CD4-positive, alpha-beta memory T cell (primary cell): ENCODE results near the gene G0S2. TPM values are rescaled to one million over a fixed set of nuclear protein-coding genes. Genes with fewer than 3 reads are reported as not detected.
A peak's percentile ranks its signal among the peaks of the same experiment; 100 is the strongest.

Source experiments
- CTCF ChIA-PET: fragments of 350-600 bp; sonication (Branson Sonifier 250); formaldehyde crosslinking; loops from one replicate; lab custom pipeline; 2021; ENCODE audit warnings: inconsistent platforms; ENCODE audit not compliant: partially characterized antibody; lab: Charles Lee
- POLR2A ChIA-PET: fragments of 350-600 bp; sonication (Branson Sonifier 250); formaldehyde crosslinking; loops from one replicate; lab custom pipeline; 2021; ENCODE audit not compliant: partially characterized antibody; lab: Charles Lee
- DNase-seq, 5 donors: peaks; one replicate each; pipeline versions ENCODE4 v3.0.0 to v3.0.0-alpha.2; 2020 to 2022; ENCODE audit warnings: mixed read lengths in 1 of 5
- H3K27ac ChIP-seq: one replicate; pipeline ENCODE4 v1.7.0; 2013; ENCODE audit warnings: low read depth, low read length
- H3K27me3 ChIP-seq: 2 replicates; pipeline ENCODE4 v1.7.0; 2013; ENCODE audit warnings: mild to moderate bottlenecking, low read length, moderate library complexity; ENCODE audit not compliant: insufficient read depth
- H3K36me3 ChIP-seq: 2 replicates; pipeline ENCODE4 v1.7.0; 2013; ENCODE audit warnings: mild to moderate bottlenecking, low read length, moderate library complexity; ENCODE audit not compliant: insufficient read depth
- H3K4me1 ChIP-seq: 2 replicates; pipeline ENCODE4 v1.7.0; 2013; ENCODE audit warnings: mild to moderate bottlenecking, low read length, moderate library complexity; ENCODE audit not compliant: insufficient read depth
- H3K4me3 ChIP-seq, 2 donors: one replicate each; pipeline ENCODE4 v1.7.0; 2013; ENCODE audit warnings: low read length in 2 of 2, mild to moderate bottlenecking in 1 of 2
- H3K9me3 ChIP-seq, 2 donors: one replicate each; pipeline ENCODE4 v1.7.0; 2013; ENCODE audit warnings: low read length in 2 of 2, control low read depth in 1 of 2; ENCODE audit not compliant: control insufficient read depth in 1 of 2
- H3K27ac Mint-ChIP-seq, 7 donors: one replicate each; pipeline ENCODE4 v1.8.0; 2020 to 2021; ENCODE audit warnings: mixed read lengths in 7 of 7, mild to moderate bottlenecking in 6 of 7, inconsistent platforms in 3 of 7, moderate library complexity in 3 of 7
- H3K27me3 Mint-ChIP-seq, 2 donors: one replicate each; pipeline ENCODE4 v1.8.0; 2020 to 2021; ENCODE audit warnings: mixed read lengths in 2 of 2
- H3K36me3 Mint-ChIP-seq, 2 donors: one replicate each; pipeline ENCODE4 v1.8.0; 2020 to 2021; ENCODE audit warnings: mixed read lengths in 2 of 2, inconsistent platforms in 1 of 2, mild to moderate bottlenecking in 1 of 2
- H3K4me1 Mint-ChIP-seq, 4 donors: one replicate each; pipeline ENCODE4 v1.8.0; 2020 to 2021; ENCODE audit warnings: mixed read lengths in 4 of 4, mild to moderate bottlenecking in 1 of 4
- H3K4me3 Mint-ChIP-seq, 8 donors: one replicate each; pipeline ENCODE4 v1.8.0; 2020 to 2021; ENCODE audit warnings: mixed read lengths in 8 of 8, mild to moderate bottlenecking in 7 of 8, moderate library complexity in 6 of 8, inconsistent platforms in 3 of 8
- H3K9me3 Mint-ChIP-seq, 8 donors: one replicate each; pipeline ENCODE4 v1.8.0; 2020 to 2021; ENCODE audit warnings: mixed read lengths in 8 of 8, mild to moderate bottlenecking in 5 of 8, inconsistent platforms in 3 of 8, moderate library complexity in 1 of 8
- intact Hi-C: fragments of 100-400 bp; cut with micrococcal nuclease; formaldehyde crosslinking; loops from one replicate; pipeline ENCODE4 v1.15.1; 2023
- polyA plus RNA-seq, 2 donors: library from polyadenylated mRNA; unstranded; fragments of 300-500 nt; fragmentation: Illumina TruSeq; gene quantifications; one replicate each; pipeline ENCODE4 v1.2.3, GENCODE V29; 2021
- total RNA-seq, 2 experiments: library from RNA; stranded (reverse); gene quantifications; one replicate each; pipeline ENCODE4 v1.2.3, GENCODE V29; 2021

Gene G0S2
- total and polyA plus RNA-seq, 4 experiments from 2014 or later, result 0.58 to 2.0 (median 1.2) TPM; not detected in 1

- Mint-ChIP-seq H3K36me3 (no peaks in the 10 kb centered on the region), H3K27ac (no peak overlapping the region), H3K4me1 (peaks cover 10 to 27% (median 17%) of the 10 kb centered on the region in 4 donors), H3K27me3 (no peaks in the 10 kb centered on the region), H3K4me3 (no peak overlapping the region), H3K9me3 (peaks cover 0 to 2% (median 0%) of the 10 kb centered on the region in 8 donors)
- intact Hi-C loops, result no loop called here
- H3K27ac ChIP-seq, result no peak overlapping the region
- H3K4me1 ChIP-seq, result peaks cover 9% of the 10 kb centered on the region
- CTCF ChIA-PET, result interaction anchor here (1.3 kb wide), 1 partner anchor 24 kb away, joined by 3 read pairs; no protein-coding TSS in a partner anchor
- no peaks in the 10 kb centered on the region for H3K27me3 ChIP-seq
- no peak for DNase-seq
- H3K9me3 ChIP-seq, result no peaks in the 10 kb centered on the region
- H3K4me3 ChIP-seq, result no peak overlapping the region
- POLR2A ChIA-PET, result no interaction called here
- H3K36me3 ChIP-seq, result no peaks in the 10 kb centered on the region
Measured at GRCh38 chr1:209667708-209668107, 7.5 kb upstream of the G0S2 start.

GRCh38 chr1:209670441-209671082 is 4.7 kb upstream of the G0S2 start:
- Mint-ChIP-seq H3K27ac (peak overlapping the region in 2 of 7 donors; percentile 78 to 89), H3K4me1 (peaks cover 32 to 55% (median 43%) of the 10 kb centered on the region in 4 donors), H3K36me3 (no peaks in the 10 kb centered on the region), H3K9me3 (peaks cover 0 to 2% (median 0%) of the 10 kb centered on the region in 8 donors), H3K27me3 (peaks cover 3 to 4% of the 10 kb centered on the region in 2 donors), H3K4me3 (peak overlapping the region in 1 of 8 donors; percentile 73)
- intact Hi-C loops, result no loop called here
- Histone ChIP-seq H3K27me3 (no peaks in the 10 kb centered on the region), H3K4me3 (no peak overlapping the region), H3K4me1 (peaks cover 38% of the 10 kb centered on the region), H3K27ac (no peak overlapping the region), H3K36me3 (no peaks in the 10 kb centered on the region), H3K9me3 (no peaks in the 10 kb centered on the region)
- POLR2A ChIA-PET, result no interaction called here
- CTCF ChIA-PET, result interaction anchor here (1.5 kb wide), 1 partner anchor 101 kb away, joined by 5 read pairs; no protein-coding TSS in a partner anchor
- no peak for DNase-seq

GRCh38 chr1:209672705-209673630 is 2.2 kb upstream of the G0S2 start:
- peak overlapping the region in 6 of 8 donors; percentile 0 to 89 (median 54) for H3K4me3 Mint-ChIP-seq
- no peaks in the 10 kb centered on the region for H3K27me3 ChIP-seq
- no peaks in the 10 kb centered on the region for H3K9me3 ChIP-seq
- peaks cover 0 to 4% (median 0%) of the 10 kb centered on the region in 8 donors for H3K9me3 Mint-ChIP-seq
- peak overlapping the region; percentile 62 to 93 (median 88) for H3K27ac Mint-ChIP-seq
- no peaks in the 10 kb centered on the region for H3K36me3 ChIP-seq
- no peak overlapping the region for H3K4me3 ChIP-seq
- peak overlapping the region; percentile 25 for H3K27ac ChIP-seq
- H3K4me1 ChIP-seq, result peaks cover 50% of the 10 kb centered on the region
- ChIA-PET CTCF (interaction anchor here (0.6 to 3.6 kb wide), 7 partner anchors 8 to 107 kb away, joined by 3 to 26 read pairs (median 3); no protein-coding TSS in a partner anchor), POLR2A (interaction anchor here (0.9 to 5.0 kb wide), 3 partner anchors 13 to 97 kb away, joined by 3 to 25 read pairs (median 4); no protein-coding TSS in a partner anchor)
- peaks cover 38 to 75% (median 56%) of the 10 kb centered on the region in 4 donors for H3K4me1 Mint-ChIP-seq
- H3K27me3 Mint-ChIP-seq, result peaks cover 8% of the 10 kb centered on the region in 2 donors
- intact Hi-C loops, result no loop called here
- DNase-seq, result peak; percentile 26 to 73 (median 43)
- H3K36me3 Mint-ChIP-seq, result no peaks in the 10 kb centered on the region

GRCh38 chr1:209673631-209674417 is 1.4 kb upstream of the G0S2 start:
- Histone ChIP-seq H3K27me3 (no peaks in the 10 kb centered on the region), H3K4me3 (no peak overlapping the region), H3K27ac (no peak overlapping the region), H3K36me3 (no peaks in the 10 kb centered on the region), H3K4me1 (peaks cover 50% of the 10 kb centered on the region), H3K9me3 (no peaks in the 10 kb centered on the region)
- Mint-ChIP-seq H3K4me3 (peak overlapping the region in 6 of 8 donors; percentile 64 to 90 (median 84)), H3K27me3 (peaks cover 8 to 13% of the 10 kb centered on the region in 2 donors), H3K27ac (peak overlapping the region in 6 of 7 donors; percentile 30 to 93 (median 90)), H3K9me3 (peaks cover 0 to 4% (median 0%) of the 10 kb centered on the region in 8 donors), H3K4me1 (peaks cover 38 to 75% (median 56%) of the 10 kb centered on the region in 4 donors), H3K36me3 (no peaks in the 10 kb centered on the region)
- POLR2A ChIA-PET, result interaction anchor here (0.8 to 5.0 kb wide), 4 partner anchors 10 to 96 kb away, joined by 3 to 25 read pairs (median 4); no protein-coding TSS in a partner anchor
- intact Hi-C loops, result no loop called here
- no peak for DNase-seq
- CTCF ChIA-PET, result interaction anchor here (0.6 to 3.6 kb wide), 8 partner anchors 9 to 108 kb away, joined by 3 to 26 read pairs (median 4); no protein-coding TSS in a partner anchor

GRCh38 chr1:209675565-209676154 is 448 bp downstream of the G0S2 start:
- Mint-ChIP-seq H3K4me3 (peak overlapping the region; percentile 64 to 90 (median 82)), H3K27ac (peak overlapping the region in 5 of 7 donors; percentile 33 to 78 (median 37)), H3K36me3 (no peaks in the 10 kb centered on the region), H3K27me3 (peaks cover 8 to 14% of the 10 kb centered on the region in 2 donors), H3K4me1 (peaks cover 38 to 69% (median 54%) of the 10 kb centered on the region in 4 donors), H3K9me3 (peaks cover 0 to 2% (median 0%) of the 10 kb centered on the region in 8 donors)
- intact Hi-C loops, result no loop called here
- DNase-seq, result no peak
- ChIA-PET CTCF (interaction anchor here (1.6 to 3.6 kb wide), 3 partner anchors 12 to 107 kb away, joined by 5 to 26 read pairs (median 7); no protein-coding TSS in a partner anchor), POLR2A (interaction anchor here (0.6 to 5.0 kb wide), 4 partner anchors 10 to 131 kb away, joined by 3 to 25 read pairs (median 3); no protein-coding TSS in a partner anchor)
- Histone ChIP-seq H3K27ac (no peak overlapping the region), H3K4me1 (peaks cover 50% of the 10 kb centered on the region), H3K4me3 (peak overlapping the region in 1 of 2 donors; percentile 50), H3K9me3 (no peaks in the 10 kb centered on the region), H3K36me3 (no peaks in the 10 kb centered on the region), H3K27me3 (no peaks in the 10 kb centered on the region)

GRCh38 chr1:209678981-209679539 is 3.8 kb downstream of the G0S2 start:
- H3K27ac Mint-ChIP-seq, result no peak overlapping the region
- CTCF ChIA-PET, result no interaction called here
- no peak for DNase-seq

More at GRCh38 chr1:209678981-209679539, 3.8 kb downstream of the G0S2 start:
- POLR2A ChIA-PET, result no interaction called here
- H3K4me3 Mint-ChIP-seq, result no peak overlapping the region
- Histone ChIP-seq H3K36me3 (no peaks in the 10 kb centered on the region), H3K4me3 (no peak overlapping the region), H3K4me1 (peaks cover 29% of the 10 kb centered on the region), H3K27ac (no peak overlapping the region), H3K9me3 (no peaks in the 10 kb centered on the region), H3K27me3 (no peaks in the 10 kb centered on the region)
- intact Hi-C loops, result no loop called here
- H3K27me3 Mint-ChIP-seq, result peaks cover 8 to 14% of the 10 kb centered on the region in 2 donors
- peaks cover 14 to 40% (median 25%) of the 10 kb centered on the region in 4 donors for H3K4me1 Mint-ChIP-seq
- H3K36me3 Mint-ChIP-seq, result no peaks in the 10 kb centered on the region
- peaks cover 0 to 2% (median 0%) of the 10 kb centered on the region in 8 donors for H3K9me3 Mint-ChIP-seq
